Motor neuron (in vitro differentiated cells): ENCODE results near the gene ABCC8. TPM values are rescaled to one million over a fixed set of nuclear protein-coding genes. Genes with fewer than 3 reads are reported as not detected.
A peak's percentile ranks its signal among the peaks of the same experiment; 100 is the strongest.

Source experiments
- ATAC-seq, 8 experiments: fragments of 200-7000 bp; cut with Tn5 transposase; replicated peaks in 6 of 8; 2 replicates each; pipeline ENCODE4 v1.8.0; 2021; ENCODE audit warnings: mild to moderate bottlenecking in 8 of 8, moderate library complexity in 8 of 8
- H3K27ac ChIP-seq, 2 donors: fragments of 250-450 bp; sonication (Bioruptor Pico); 2 replicates each; pipeline ENCODE4 v1.9.0; 2021; ENCODE audit warnings: antibody characterized with exemption in 2 of 2, mild to moderate bottlenecking in 2 of 2, moderate library complexity in 1 of 2
- H3K4me1 ChIP-seq, 2 donors: fragments of 250-450 bp; sonication (Bioruptor Pico); replicated peaks in 1 of 2; 2 replicates each; pipeline ENCODE4 v1.6.1; 2021; ENCODE audit warnings: antibody characterized with exemption in 2 of 2, mild to moderate bottlenecking in 2 of 2, moderate library complexity in 1 of 2
- H3K4me3 ChIP-seq, 5 donors: fragments of 250-450 bp; sonication (Bioruptor Pico); 2 replicates each; pipeline ENCODE4 v1.9.0; 2021; ENCODE audit warnings: antibody characterized with exemption in 5 of 5, mild to moderate bottlenecking in 5 of 5, moderate library complexity in 4 of 5
- WGBS, 10 experiments: fragments of 450-650 bp; shearing (Covaris generic); methylation state at CpG; one replicate each; pipeline ENCODE4 v1.0.0; 2022; 5-methylcytosine and 5-hydroxymethylcytosine counted together
- in situ Hi-C, 9 experiments: fragments of 400-800 bp; cut with MboI; loops; one replicate each; pipeline ENCODE4 v1.15.0; 2021; ENCODE audit warnings: low sequenced_read_pairs in 9 of 9, low pct_unique_long_range_greater_than_20kb in 2 of 9; ENCODE audit not compliant: unreplicated experiment in 9 of 9
- total RNA-seq, 8 experiments: library from RNA; unstranded; fragments of 300-600 nt; gene quantifications; 2 replicates each; pipeline versions ENCODE4 v1.2.3 to v1.2.4, GENCODE V29; 2022

ABCC8 gene
- total RNA-seq, 8 experiments from 2014 or later = 0.18 to 11.8 (median 3.8) TPM

DNA sequence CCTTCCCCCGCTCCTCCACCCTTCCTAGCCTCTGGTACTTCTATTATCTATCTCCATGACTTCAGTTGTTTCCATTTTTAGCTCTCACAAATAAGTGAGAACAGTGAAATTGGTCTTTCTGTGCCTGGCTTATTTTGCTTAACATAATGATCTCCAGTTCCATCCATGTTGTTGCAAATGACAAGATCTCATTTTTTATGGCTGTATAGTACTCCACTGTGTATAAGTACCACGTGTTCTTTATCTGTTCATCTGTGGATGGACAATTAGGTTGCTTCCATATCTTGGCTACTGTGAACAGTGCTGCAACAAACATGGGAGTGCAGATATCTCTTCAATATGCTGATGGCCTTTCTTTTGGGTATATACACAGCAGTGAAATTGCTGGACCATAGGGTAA is 6.9 kb upstream of the ABCC8 start:
- no peak overlapping the region for H3K27ac ChIP-seq
- H3K4me3 ChIP-seq = no peak overlapping the region
- in situ Hi-C loops = loop anchor here in 2 of 9 experiments (25.0 kb wide), 1 partner anchor 96 kb away; the partner anchor contains the start of gene KCNJ11 (in 2 of the 2)
- peaks cover 8 to 11% of the 10 kb centered on the region in 2 donors for H3K4me1 ChIP-seq
- no peak for ATAC-seq
- 17 to 94% (median 68%) methylated on average over 1 to 2 of the region's 2 CpGs for WGBS, 10 experiments

DNA sequence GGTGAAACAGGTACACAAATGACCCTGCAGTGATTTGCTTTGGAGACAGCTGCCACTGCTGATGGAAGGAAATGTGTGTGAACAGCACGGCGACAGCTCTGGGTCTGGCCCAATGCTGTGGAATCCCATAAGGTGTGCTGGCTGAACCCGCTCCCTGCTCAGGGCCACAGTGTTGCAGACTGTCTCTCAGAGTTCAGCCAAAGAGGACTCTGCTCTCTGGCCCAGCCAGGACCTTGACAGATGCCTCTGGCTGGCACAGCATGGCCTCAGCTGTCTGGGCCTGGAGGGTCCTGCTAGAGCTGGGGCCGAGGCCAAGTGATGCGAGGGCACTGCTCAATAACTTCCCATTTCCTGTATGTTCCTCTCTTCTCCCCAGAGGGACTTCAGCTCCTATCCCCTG is 5.3 kb upstream of the ABCC8 start:
- Histone ChIP-seq H3K27ac (no peak overlapping the region), H3K4me1 (peaks cover 8 to 11% of the 10 kb centered on the region in 2 donors), H3K4me3 (no peak overlapping the region)
- ATAC-seq = no peak
- in situ Hi-C loops = loop anchor here in 2 of 9 experiments (25.0 kb wide), 1 partner anchor 95 kb away; the partner anchor contains the start of gene KCNJ11 (in 2 of the 2)
- WGBS, 10 experiments = 63 to 100% (median 94%) methylated on average over 1 to 3 of the region's 5 CpGs; no CpG with 5 or more reads in 7 of the 10 experiments

DNA sequence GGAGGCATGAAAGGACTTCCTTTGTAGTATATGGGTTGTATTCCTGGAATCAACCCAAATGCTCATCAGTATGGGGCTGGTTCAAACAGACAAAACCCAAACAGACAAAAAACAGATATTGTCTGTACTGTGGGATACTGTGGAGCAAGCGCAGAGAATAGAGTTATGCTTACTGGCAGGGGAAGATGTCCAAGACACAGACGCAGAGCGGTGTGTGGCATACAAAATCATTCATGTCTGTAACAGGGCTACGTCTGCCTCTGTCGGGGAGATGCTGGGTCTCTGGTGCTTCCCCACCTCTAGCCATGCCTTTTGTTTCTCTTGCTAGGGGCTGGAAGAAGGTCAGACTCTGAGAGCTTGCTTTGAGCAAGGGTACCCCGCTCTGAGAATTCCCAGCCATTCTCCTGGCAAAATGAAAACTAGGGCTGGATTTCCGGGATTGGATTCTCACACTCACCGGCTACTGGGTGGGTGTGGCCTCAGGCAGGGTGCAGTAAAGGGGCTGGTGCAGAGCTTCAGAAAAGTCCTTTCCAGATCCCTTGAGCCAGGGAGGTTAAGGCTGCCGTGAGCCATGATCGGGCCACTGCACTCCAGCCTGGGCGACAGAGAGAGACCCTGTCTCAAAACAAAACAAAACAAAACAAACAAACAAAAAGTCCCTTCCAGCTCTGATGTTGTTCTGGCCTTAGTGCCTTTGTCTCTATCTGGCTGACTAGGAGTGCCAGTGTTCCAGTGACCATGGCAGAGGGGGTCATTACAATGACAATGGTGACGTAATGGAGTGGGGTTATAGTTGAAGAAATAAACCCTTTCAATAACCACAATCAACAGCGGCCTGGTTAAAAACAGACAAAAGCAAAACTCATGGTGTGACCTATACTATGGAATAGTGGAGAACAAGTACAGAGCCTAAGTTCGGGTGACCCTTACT is 2.9 kb upstream of the ABCC8 start:
- peaks cover 12 to 14% of the 10 kb centered on the region in 2 donors for H3K4me1 ChIP-seq
- H3K4me3 ChIP-seq = peak overlapping the region in 1 of 5 donors; percentile 15
- no peak overlapping the region for H3K27ac ChIP-seq
- in situ Hi-C loops = loop anchor here in 2 of 9 experiments (25.0 kb wide), 1 partner anchor 92 kb away; the partner anchor contains the start of gene KCNJ11 (in 2 of the 2)
- ATAC-seq = peak; percentile 71 to 86 (median 82)
- WGBS, 10 experiments = 7 to 90% (median 25%) methylated on average over 2 to 11 of the region's 14 CpGs

DNA sequence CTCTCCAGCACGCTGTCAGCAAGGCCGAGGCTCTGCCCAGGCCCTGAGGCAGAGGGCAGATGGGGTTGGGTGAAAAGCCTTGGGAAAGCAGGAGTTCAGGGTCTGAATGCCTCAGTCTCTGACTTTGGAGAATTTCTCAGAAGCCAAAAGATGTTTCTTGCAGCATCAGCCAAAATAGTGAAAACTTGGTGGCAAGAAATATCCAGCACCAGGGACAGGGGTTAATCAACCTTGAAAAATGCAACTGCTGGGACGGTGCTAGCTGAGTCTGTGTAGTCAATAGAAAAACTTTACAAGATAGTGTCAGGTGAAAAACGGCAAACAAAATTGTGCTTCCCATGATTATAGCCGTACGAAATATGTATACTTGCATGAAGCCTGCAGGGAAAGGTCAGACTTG is 1.4 kb upstream of the ABCC8 start:
- WGBS, 10 experiments = 12 to 78% (median 50%) methylated on average over 3 to 5 of the region's 6 CpGs; no CpG with 5 or more reads in 2 of the 10 experiments
- in situ Hi-C loops = loop anchor here in 2 of 9 experiments (25.0 kb wide), 1 partner anchor 91 kb away; the partner anchor contains the start of gene KCNJ11 (in 2 of the 2)
- no peak for ATAC-seq

DNA sequence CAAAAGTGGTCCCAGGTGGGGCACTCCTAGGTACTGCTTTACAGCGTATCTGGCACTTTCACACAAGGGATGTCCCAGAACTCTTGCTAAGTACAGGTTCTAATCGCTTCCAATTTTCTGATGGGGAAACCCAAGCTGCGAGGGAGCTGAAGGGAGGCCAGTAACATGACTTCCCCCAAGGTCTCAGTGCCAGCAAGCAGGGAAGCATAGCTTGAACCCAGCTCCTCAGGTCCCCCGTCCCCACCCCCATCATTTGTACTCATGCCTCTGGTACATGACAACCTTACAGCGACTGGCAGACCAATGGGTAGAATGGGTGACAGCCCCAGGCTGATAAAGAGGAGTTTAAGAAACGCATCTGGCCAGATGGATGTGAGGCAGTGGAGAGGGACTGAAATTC is 716 bp upstream of the ABCC8 start:
- in situ Hi-C loops = loop anchor here in 2 of 9 experiments (25.0 kb wide), 1 partner anchor 90 kb away; the partner anchor contains the start of gene KCNJ11 (in 2 of the 2)
- no peak for ATAC-seq
- H3K4me1 ChIP-seq = peaks cover 18 to 27% of the 10 kb centered on the region in 2 donors
- H3K27ac ChIP-seq = no peak overlapping the region
- H3K4me3 ChIP-seq = no peak overlapping the region
- WGBS, 10 experiments = 19 to 85% (median 75%) methylated on average over 1 to 4 of the region's 6 CpGs; no CpG with 5 or more reads in 6 of the 10 experiments

More for the DNA sequence above, 1.4 kb upstream of the ABCC8 start:
- H3K4me1 ChIP-seq = peaks cover 12 to 20% of the 10 kb centered on the region in 2 donors
- no peak overlapping the region for H3K4me3 ChIP-seq
- H3K27ac ChIP-seq = no peak overlapping the region

DNA sequence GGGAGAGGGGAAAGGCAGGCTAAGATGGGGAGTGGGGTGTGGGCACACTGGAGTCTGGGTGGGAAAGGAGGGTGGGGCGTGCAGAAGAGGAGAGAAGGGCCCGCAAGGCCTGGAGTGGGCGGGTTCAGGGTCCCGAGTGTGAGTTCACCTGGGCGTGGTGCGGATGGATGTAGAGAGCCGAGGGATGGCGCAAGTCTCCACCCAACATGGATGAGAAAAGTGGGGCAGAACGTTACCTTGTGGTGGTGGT is 364 bp upstream of the ABCC8 start:
- in situ Hi-C loops = loop anchor here in 2 of 9 experiments (25.0 kb wide), 1 partner anchor 90 kb away; the partner anchor contains the start of gene KCNJ11 (in 2 of the 2)
- Histone ChIP-seq H3K27ac (no peak overlapping the region), H3K4me1 (peaks cover 20 to 29% of the 10 kb centered on the region in 2 donors), H3K4me3 (peak overlapping the region; percentile 45 to 58 (median 48))
- peak in 1 of 8 experiments; percentile 14 for ATAC-seq
- WGBS, 10 experiments = 40% methylated on average over 1 of the region's 9 CpGs; no CpG with 5 or more reads in 9 of the 10 experiments

DNA sequence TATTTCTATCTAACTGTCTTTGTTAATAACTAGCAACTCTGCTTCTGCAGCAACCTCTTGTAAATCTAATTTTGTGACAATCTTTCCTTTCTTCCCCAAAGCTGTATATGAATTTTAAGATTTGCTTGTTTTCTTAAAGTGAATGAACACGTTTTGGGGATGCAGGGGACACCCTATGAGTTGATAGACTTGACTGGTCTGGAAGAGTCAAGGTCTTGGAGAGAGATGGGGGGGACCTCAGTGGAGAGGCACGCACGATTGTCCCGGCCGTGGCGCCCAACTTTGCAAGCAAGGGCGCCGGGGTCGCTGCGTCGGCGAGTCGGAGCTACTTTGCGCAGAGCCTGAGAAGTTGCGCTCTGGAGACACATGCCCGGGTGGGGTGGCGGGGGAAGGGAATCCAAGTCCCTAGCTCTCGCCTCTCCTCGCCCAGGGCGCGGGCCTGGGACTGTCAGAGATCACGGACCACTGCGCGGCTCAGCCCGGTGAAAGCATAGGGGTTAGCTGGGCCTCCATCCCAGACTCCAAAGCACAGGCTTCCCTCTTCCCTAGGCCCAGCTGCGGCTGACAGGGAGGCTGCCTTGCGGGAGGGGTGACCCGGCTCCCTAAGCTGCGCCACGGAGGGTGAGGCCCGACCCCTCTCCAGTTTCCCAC is 854 bp downstream of the ABCC8 start:
- peaks cover 20 to 29% of the 10 kb centered on the region in 2 donors for H3K4me1 ChIP-seq
- ATAC-seq = peak in 5 of 8 experiments; percentile 3 to 32 (median 11)
- no peak overlapping the region for H3K27ac ChIP-seq
- peak overlapping the region; percentile 45 to 58 (median 48) for H3K4me3 ChIP-seq
- in situ Hi-C loops = loop anchor here in 2 of 9 experiments (25.0 kb wide), 1 partner anchor 88 kb away; the partner anchor contains the start of gene KCNJ11 (in 2 of the 2)
- WGBS, 10 experiments = 0 to 8% (median 1%) methylated on average over 1 to 14 of the region's 31 CpGs; no CpG with 5 or more reads in 4 of the 10 experiments

DNA sequence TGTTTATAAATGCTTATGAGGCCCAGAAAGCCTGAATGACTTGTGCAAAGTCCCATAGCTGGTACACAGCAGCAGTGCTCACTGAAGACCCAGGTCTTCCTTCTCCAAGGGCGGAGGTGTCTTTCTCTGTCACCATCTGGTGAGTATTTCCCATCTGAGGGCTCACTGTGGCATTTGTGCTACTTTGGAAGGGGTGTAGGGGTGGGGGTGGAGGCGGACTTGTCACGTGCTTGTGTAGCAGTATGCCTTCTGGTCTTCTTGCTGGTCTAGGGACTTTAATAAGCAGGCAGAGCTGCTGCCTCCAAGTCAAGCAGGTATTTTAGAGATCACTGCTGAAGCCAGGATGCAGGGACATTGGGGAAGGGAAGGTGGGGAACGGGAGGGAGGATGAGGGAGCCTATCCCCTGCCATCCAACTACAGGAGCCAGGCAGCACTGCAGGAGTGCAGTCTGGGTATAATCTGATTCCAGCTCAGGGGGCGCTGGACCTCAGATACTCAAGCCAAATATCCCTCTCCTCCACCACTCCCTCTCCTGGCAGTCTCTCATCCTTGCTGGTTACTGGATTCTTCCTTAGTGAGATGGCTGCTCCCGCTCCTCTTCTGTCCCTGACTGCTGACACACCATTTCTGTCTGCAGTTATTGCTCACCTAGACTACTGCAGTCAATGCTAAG is 3.4 kb downstream of the ABCC8 start:
- Histone ChIP-seq H3K4me3 (no peak overlapping the region), H3K4me1 (peaks cover 12 to 19% of the 10 kb centered on the region in 2 donors), H3K27ac (no peak overlapping the region)
- in situ Hi-C loops = no loop called here
- 0 to 100% (median 61%) methylated on average over 1 to 4 of the region's 6 CpGs; no CpG with 5 or more reads in 3 of the 10 experiments for WGBS, 10 experiments
- ATAC-seq = peak in 7 of 8 experiments; percentile 14 to 91 (median 36)

DNA sequence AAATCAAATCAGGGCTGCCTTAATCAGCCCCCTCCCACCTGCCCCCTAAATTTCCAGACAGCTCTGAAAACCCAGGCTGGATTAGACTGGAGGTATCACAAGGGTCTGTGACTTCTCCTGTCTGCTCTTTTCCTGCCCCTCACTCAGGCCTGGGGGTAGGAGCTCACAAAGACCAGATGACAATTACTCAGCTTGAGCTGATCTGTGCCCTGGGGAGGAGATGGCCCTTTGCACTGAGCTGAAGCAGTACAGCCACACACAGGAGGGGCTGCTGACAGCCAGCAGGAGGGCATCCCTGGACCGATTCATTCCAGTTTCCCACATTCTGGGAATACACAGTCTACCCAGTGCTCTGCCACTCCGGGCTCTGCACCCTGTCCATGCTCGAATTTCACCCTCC is 4.2 kb downstream of the ABCC8 start:
- Histone ChIP-seq H3K4me3 (no peak overlapping the region), H3K27ac (peak overlapping the region in 1 of 2 donors; percentile 43), H3K4me1 (peaks cover 12 to 19% of the 10 kb centered on the region in 2 donors)
- in situ Hi-C loops = no loop called here
- 0 to 40% (median 0%) methylated on average over 1 to 2 of the region's 3 CpGs; no CpG with 5 or more reads in 5 of the 10 experiments for WGBS, 10 experiments
- peak in 5 of 8 experiments; percentile 6 to 82 (median 66) for ATAC-seq

DNA sequence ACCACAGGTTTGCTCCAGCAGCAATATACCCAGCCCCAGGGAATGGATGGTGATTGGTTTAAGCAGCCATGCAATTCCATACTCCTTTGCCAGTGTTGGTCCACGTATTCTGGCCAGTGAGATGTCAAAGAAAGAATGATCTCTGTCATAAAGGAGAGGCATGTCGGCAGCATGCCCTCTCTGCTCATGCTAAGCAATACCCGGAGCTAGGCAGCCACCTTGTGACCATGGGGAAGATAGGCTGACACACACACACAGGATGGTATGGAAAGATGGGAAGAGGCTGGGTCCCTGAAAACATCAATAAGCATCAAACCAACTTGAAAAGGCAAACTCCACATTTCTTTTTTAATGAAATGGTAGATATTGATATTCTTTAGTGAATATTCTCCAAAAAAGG is 5.1 kb downstream of the ABCC8 start:
- Histone ChIP-seq H3K27ac (no peak overlapping the region), H3K4me1 (peaks cover 12 to 19% of the 10 kb centered on the region in 2 donors), H3K4me3 (no peak overlapping the region)
- peak in 1 of 8 experiments; percentile 64 for ATAC-seq
- 0 to 100% (median 60%) methylated on average over 1 to 3 of the region's 3 CpGs; no CpG with 5 or more reads in 1 of the 10 experiments for WGBS, 10 experiments
- in situ Hi-C loops = no loop called here

DNA sequence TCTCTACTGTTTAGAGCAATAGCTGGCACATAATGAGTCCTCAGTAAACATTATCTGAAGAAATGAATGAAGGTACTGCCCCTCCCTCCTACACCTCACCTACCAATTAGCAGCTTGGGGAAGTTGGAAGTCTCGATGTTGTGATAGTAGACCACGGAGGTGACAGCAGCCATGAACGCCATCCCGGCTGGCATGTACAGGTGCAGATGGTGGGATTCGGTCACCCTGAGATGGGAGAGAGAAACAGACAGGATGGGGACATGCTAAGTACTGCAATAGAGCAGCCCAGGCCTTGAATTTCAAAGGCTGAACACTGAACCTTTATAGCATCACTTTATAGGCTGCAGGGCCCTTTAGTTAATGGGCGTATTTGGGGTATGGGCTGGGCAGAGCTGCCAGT is 6.6 kb downstream of the ABCC8 start:
- H3K4me3 ChIP-seq = no peak overlapping the region
- H3K4me1 ChIP-seq = peaks cover 7 to 15% of the 10 kb centered on the region in 2 donors
- no peak for ATAC-seq
- in situ Hi-C loops = no loop called here
- WGBS, 10 experiments = 0 to 100% (median 87%) methylated on average over 1 to 6 of the region's 6 CpGs; no CpG with 5 or more reads in 1 of the 10 experiments
- no peak overlapping the region for H3K27ac ChIP-seq

DNA sequence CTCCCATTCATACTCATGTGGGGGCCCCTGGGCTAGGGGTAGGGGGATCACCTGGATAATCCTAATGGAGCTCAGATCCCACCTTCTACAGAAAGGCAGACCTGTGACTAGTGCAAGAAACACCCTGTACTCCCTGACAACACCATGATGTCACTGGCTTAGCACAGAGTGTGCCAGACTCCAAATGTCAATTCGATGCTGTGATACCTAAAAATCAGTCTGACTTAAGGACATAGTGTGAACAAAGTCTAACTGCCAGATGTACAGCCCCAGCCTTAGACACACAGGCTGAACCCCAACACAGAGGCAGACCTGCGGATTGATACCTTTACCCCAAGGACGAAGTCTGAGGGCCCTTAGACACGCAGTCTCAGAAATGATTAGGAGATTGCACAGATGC is 8.5 kb downstream of the ABCC8 start:
- ATAC-seq = no peak
- Histone ChIP-seq H3K27ac (no peak overlapping the region), H3K4me3 (no peak overlapping the region), H3K4me1 (peaks cover 7 to 10% of the 10 kb centered on the region in 2 donors)
- in situ Hi-C loops = no loop called here
- WGBS, 10 experiments = 33 to 87% (median 82%) methylated on average over 1 to 3 of the region's 4 CpGs; no CpG with 5 or more reads in 6 of the 10 experiments
